GM12872 (cell line): ENCODE data around the gene SWT1.

Experiments used
- CTCF ChIP-seq: IDR thresholded peaks from 3 replicates; pipeline ENCODE4 v1.5.1; 2011; ENCODE audit warnings: low read depth, mild to moderate bottlenecking, low read length, moderate library complexity; ENCODE audit not compliant: insufficient read depth

The SWT1 gene

GRCh38 chr1:185137896-185138545 lies 18.9 kb upstream of the SWT1 start:
- TF ChIP-seq CTCF, result no peak

- no peak for TF ChIP-seq CTCF
Measured at GRCh38 chr1:185139246-185139645, 17.7 kb upstream of the SWT1 start.

- TF ChIP-seq CTCF, result no peak
Measured at GRCh38 chr1:185144233-185144632, 12.7 kb upstream of the SWT1 start.

- TF ChIP-seq CTCF, result no peak
Measured at GRCh38 chr1:185151215-185151614, 5.8 kb upstream of the SWT1 start.

- no peak for TF ChIP-seq CTCF
Measured at GRCh38 chr1:185152187-185152767, 4.7 kb upstream of the SWT1 start.

GRCh38 chr1:185154912-185155513 lies 2.0 kb upstream of the SWT1 start:
- TF ChIP-seq CTCF, result no peak

GRCh38 chr1:185155600-185156287 lies 1.2 kb upstream of the SWT1 start:
- TF ChIP-seq CTCF, result no peak
